ENCODE data around the gene ARL2BP. TPM values are rescaled to one million over a fixed set of nuclear protein-coding genes. Genes with fewer than 3 reads are reported as not detected.

The ARL2BP gene
- total RNA-seq (2014; rRNA removed; shearing (Covaris generic)) = 25.4 and 26.6 TPM in 2 replicates
- total RNA-seq (2022) = 31.2 and 35.7 TPM in 2 replicates
- percentile 61 among the genes with signal in this experiment for Bru-seq, nascent RNA
- percentile 88 among the genes with signal in this experiment for BruChase-seq, experiment 1, labeled RNA remaining after a 6-hour chase
- percentile 80 among the genes with signal in this experiment for BruChase-seq, experiment 2, labeled RNA remaining after a 2-hour chase
- long read RNA-seq, transcript ARL2BP-201 (6 exons, 2,130 nt) = major isoform, 76 of 90 reads
- long read RNA-seq, partial matches to known transcripts = 1 of 90 reads
- long read RNA-seq, other reads (novel, unspliced or antisense) = 12 of 90 reads

GRCh38 chr16:57244767-57245471, at the start of gene ARL2BP:
Gene ARL2BP, plus strand, starts transcription at chr16:57245259. Its CDS starts 109 bp downstream, at chr16:57245368.
- Histone ChIP-seq H3K4me2 (ENCODE audit: low read length) (peak within 1 kb of the TSS; percentile 93), H3K79me2 (ENCODE audit: insufficient read depth, low read depth, low read length) (no peaks in the 10 kb centered on the region), H3K36me3 (ENCODE audit: insufficient read depth, low read length) (peaks cover 17% of the 10 kb centered on the region), H3K9me2 (ENCODE audit: insufficient read depth, low read length) (no peaks in the 10 kb centered on the region), H2AFZ (ENCODE audit: low read length) (peak within 1 kb of the TSS; percentile 89), H3K27ac (ENCODE audit: low read depth, low read length, poor library complexity, severe bottlenecking) (peak within 1 kb of the TSS; percentile 60), H4K20me1 (ENCODE audit: insufficient read depth, low read length) (no peaks in the 10 kb centered on the region), H3K4me1 (ENCODE audit: insufficient read depth, low read length, poor library complexity, severe bottlenecking) (peaks cover 31% of the 10 kb centered on the region), H3K4me3 (ENCODE audit: low read depth, low read length, poor library complexity, severe bottlenecking) (peak within 1 kb of the TSS; percentile 85), H3K9me3 (ENCODE audit: low read length) (no peaks in the 10 kb centered on the region)
- DNase-seq (ENCODE audit: low spot score) = peak; percentile 95
- intact Hi-C loops (cut with micrococcal nuclease; ENCODE audit: unreplicated experiment) = loop anchor here (1.0 to 5.0 kb wide), 2 partner anchors 54 to 58 kb away; partner anchors contain the start of genes PSME3IP1 and RSPRY1
- POLR2A ChIA-PET = interaction anchor here (0.5 to 1.7 kb wide), 4 partner anchors 9 to 82 kb away, joined by 3 to 12 read pairs (median 3); no protein-coding TSS in a partner anchor
- TF ChIP-seq CTCF (conservative IDR thresholded peaks at IDR 0.05; ENCODE audit: low read length) (peak; percentile 59; the same call in 1 of the 2 replicates), EZH2phosphoT487 (IDR thresholded peaks at IDR 0.05; ENCODE audit: borderline replicate concordance, low read depth, low read length) (no peak)
- CTCF ChIA-PET (ENCODE audit: unreplicated experiment) = interaction anchor here (0.8 to 1.0 kb wide), 2 partner anchors 52 to 55 kb away, joined by 3 to 4 read pairs; no protein-coding TSS in a partner anchor
- BruUV-seq (replicated peaks) = no TSS peak

- BruUV-seq (replicated peaks) = no TSS peak
- Histone ChIP-seq H2AFZ (ENCODE audit: low read length) (no peak overlapping the region), H4K20me1 (ENCODE audit: insufficient read depth, low read length) (no peaks in the 10 kb centered on the region), H3K9me2 (ENCODE audit: insufficient read depth, low read length) (no peaks in the 10 kb centered on the region), H3K79me2 (ENCODE audit: insufficient read depth, low read depth, low read length) (peaks cover 24% of the 10 kb centered on the region), H3K4me1 (ENCODE audit: insufficient read depth, low read length, poor library complexity, severe bottlenecking) (no peaks in the 10 kb centered on the region), H3K4me2 (ENCODE audit: low read length) (no peak overlapping the region), H3K27ac (ENCODE audit: low read depth, low read length, poor library complexity, severe bottlenecking) (no peak overlapping the region), H3K36me3 (ENCODE audit: insufficient read depth, low read length) (no peaks in the 10 kb centered on the region), H3K4me3 (ENCODE audit: low read depth, low read length, poor library complexity, severe bottlenecking) (no peak overlapping the region), H3K9me3 (ENCODE audit: low read length) (no peaks in the 10 kb centered on the region)
- no peak for DNase-seq (ENCODE audit: low spot score)
- ChIA-PET POLR2A (interaction anchor here (0.6 to 1.4 kb wide), 3 partner anchors 8 to 384 kb away, joined by 3 to 6 read pairs (median 4); no protein-coding TSS in a partner anchor), CTCF (ENCODE audit: unreplicated experiment) (no interaction called here)
- intact Hi-C loops (cut with micrococcal nuclease; ENCODE audit: unreplicated experiment) = no loop called here
- TF ChIP-seq EZH2phosphoT487 (IDR thresholded peaks at IDR 0.05; ENCODE audit: borderline replicate concordance, low read depth, low read length) = no peak
- TF ChIP-seq CTCF (conservative IDR thresholded peaks at IDR 0.05; ENCODE audit: low read length) = no peak
Observed at GRCh38 chr16:57196286-57196685, 48.8 kb upstream of the ARL2BP start.

Data from OCI-LY7 (cell line).